HCT116 (cell line): ENCODE measurements around the gene DFFA. TPM values are rescaled to one million over a fixed set of nuclear protein-coding genes. Genes with fewer than 3 reads are reported as not detected.

Source experiments
- ATAC-seq: fragments of 200-7000 bp; cut with Tn5 transposase; 2 replicates; pipeline ENCODE4 v1.9.1; 2020; ENCODE audit warnings: mild to moderate bottlenecking, moderate library complexity
- BruUV-seq: library from RNA; stranded (reverse); fragments of 400-500 nt; replicated peaks from 2 replicates; lab custom pipeline; 2021; lab: Mats Ljungman, UMichigan
- CTCF ChIA-PET: fragments of 300-600 bp; sonication (Branson Sonifier 250); formaldehyde crosslinking; loops from one replicate; lab custom pipeline; 2021; ENCODE audit warnings: antibody characterized with exemption; lab: Charles Lee
- POLR2A ChIA-PET: fragments of 300-600, 350-600 bp; sonication (Branson Sonifier 250); formaldehyde crosslinking; loops from one replicate; lab custom pipeline; 2021; ENCODE audit warnings: antibody characterized with exemption; lab: Charles Lee
- RAD21 ChIA-PET, 2 experiments: fragments of 300-600 bp; sonication (Branson Sonifier 250); formaldehyde crosslinking; loops; one replicate each; lab custom pipeline; 2023; ENCODE audit warnings: low total read pairs in 2 of 2; ENCODE audit not compliant: uncharacterized antibody in 2 of 2, unreplicated experiment in 2 of 2, low non-redundant PET in 1 of 2; lab: Charles Lee
- DNase-seq: peaks from one replicate; pipeline ENCODE4 v3.0.0-alpha.2; 2010; ENCODE audit warnings: low read depth, low spot score
- H2AFZ ChIP-seq: fragments of 200-600 bp; shearing (Covaris generic), sonication (generic); 2 replicates; pipeline ENCODE4 v1.6.1; 2017; ENCODE audit warnings: low read depth, mixed run types, mixed read lengths, antibody characterized with exemption, low read length; ENCODE audit not compliant: poor library complexity, severe bottlenecking
- H3K27ac ChIP-seq: 2 replicates; pipeline ENCODE4 v1.5.1; 2012; ENCODE audit warnings: low read depth, low read length
- H3K27me3 ChIP-seq: fragments of 200-600 bp; sonication (generic); 2 replicates; pipeline ENCODE4 v1.6.1; 2016; ENCODE audit warnings: mixed run types, low read length, mixed read lengths; ENCODE audit not compliant: insufficient read depth
- H3K36me3 ChIP-seq, 2 experiments: fragments of 200-500 bp in 1 of 2; fragments of 200-600 bp in 1 of 2; sonication (Bioruptor generic) in 1 of 2; sonication (generic) in 1 of 2; 2 replicates each; pipeline versions ENCODE4 v1.5.1 to v1.6.1; 2014 to 2016; ENCODE audit warnings: low read length in 2 of 2, inconsistent platforms in 1 of 2, mixed read lengths in 1 of 2, mixed run types in 1 of 2; ENCODE audit not compliant: insufficient read depth in 2 of 2, control insufficient read depth in 1 of 2
- H3K4me1 ChIP-seq, 2 experiments: fragments of 200-600 bp in 1 of 2; sonication (generic) in 1 of 2; 2 replicates each; pipeline versions ENCODE4 v1.5.1 to v1.6.1; 2012 to 2017; ENCODE audit warnings: low read length in 2 of 2, inconsistent platforms in 1 of 2, mild to moderate bottlenecking in 1 of 2, mixed read lengths in 1 of 2, mixed run types in 1 of 2, moderate library complexity in 1 of 2; ENCODE audit not compliant: insufficient read depth in 2 of 2, control insufficient read depth in 1 of 2
- H3K4me2 ChIP-seq: fragments of 200-600 bp; sonication (generic); 2 replicates; pipeline ENCODE4 v1.6.1; 2017; ENCODE audit warnings: mixed run types, low read length, mixed read lengths
- H3K4me3 ChIP-seq, 2 experiments: fragments of 200-600 bp in 1 of 2; sonication (generic) in 1 of 2; replicated peaks in 1 of 2; 2 replicates each; pipeline ENCODE4 v1.5.1; 2011 to 2016; ENCODE audit warnings: low read length in 2 of 2, control low read depth in 1 of 2, low read depth in 1 of 2, mild to moderate bottlenecking in 1 of 2, mixed read lengths in 1 of 2, mixed run types in 1 of 2
- H3K79me2 ChIP-seq: fragments of 200-600 bp; sonication (generic); 2 replicates; pipeline ENCODE4 v1.6.1; 2017; ENCODE audit warnings: mild to moderate bottlenecking, mixed run types, low read length, moderate library complexity, mixed read lengths; ENCODE audit not compliant: insufficient read depth
- H3K9ac ChIP-seq: fragments of 200-600 bp; sonication (generic); 2 replicates; pipeline ENCODE4 v1.6.1; 2016; ENCODE audit warnings: low read length, mixed read lengths
- H3K9me2 ChIP-seq: fragments of 200-600 bp; sonication (generic), shearing (Covaris generic); 2 replicates; pipeline ENCODE4 v1.6.1; 2017; ENCODE audit warnings: mixed run types, mild to moderate bottlenecking, moderate library complexity; ENCODE audit not compliant: insufficient read depth
- H3K9me3 ChIP-seq, 2 experiments: fragments of 200-500 bp in 1 of 2; fragments of 200-600 bp in 1 of 2; sonication (Bioruptor generic) in 1 of 2; sonication (generic) in 1 of 2; 2 replicates each; pipeline ENCODE4 v1.6.1; 2014 to 2017; ENCODE audit warnings: low read length in 2 of 2, mixed read lengths in 2 of 2, inconsistent platforms in 1 of 2, low read depth in 1 of 2, mild to moderate bottlenecking in 1 of 2, mixed run types in 1 of 2, moderate library complexity in 1 of 2; ENCODE audit not compliant: control insufficient read depth in 1 of 2, insufficient read depth in 1 of 2
- H4K20me1 ChIP-seq: fragments of 200-600 bp; sonication (generic), shearing (Covaris generic); 2 replicates; pipeline ENCODE4 v1.6.1; 2017; ENCODE audit warnings: mixed run types, mild to moderate bottlenecking, moderate library complexity; ENCODE audit not compliant: insufficient read depth
- ATF3 ChIP-seq: IDR thresholded peaks from 2 replicates; pipeline ENCODE4 v1.6.1; 2012
- CBX3 ChIP-seq: IDR thresholded peaks from 2 replicates; pipeline ENCODE4 v1.6.1; 2012; ENCODE audit warnings: low read depth
- CEBPB ChIP-seq: IDR thresholded peaks from 2 replicates; pipeline ENCODE4 v1.6.1; 2012; ENCODE audit warnings: low read depth
- CTCF ChIP-seq, 3 experiments: fragments of 200-600 bp in 1 of 3; sonication (generic) in 1 of 3; IDR thresholded peaks in 2 of 3; conservative IDR thresholded peaks in 1 of 3; 2 replicates each; pipeline ENCODE4 v1.5.1; 2012 to 2017; ENCODE audit warnings: low read depth in 2 of 3, low read length in 2 of 3, antibody characterized with exemption in 1 of 3, borderline replicate concordance in 1 of 3, control low read depth in 1 of 3, mild to moderate bottlenecking in 1 of 3, mixed read lengths in 1 of 3, mixed run types in 1 of 3, moderate library complexity in 1 of 3; ENCODE audit not compliant: insufficient read depth in 1 of 3
- EGR1 ChIP-seq: IDR thresholded peaks from 2 replicates; pipeline ENCODE4 v1.6.1; 2012; ENCODE audit warnings: low read depth
- ELF1 ChIP-seq: IDR thresholded peaks from 2 replicates; pipeline ENCODE4 v1.6.1; 2012; ENCODE audit warnings: low read depth, borderline replicate concordance
- FOSL1 ChIP-seq: IDR thresholded peaks from 2 replicates; pipeline ENCODE4 v1.6.1; 2012; ENCODE audit warnings: low read depth
- JUND ChIP-seq: IDR thresholded peaks from 2 replicates; pipeline ENCODE4 v1.6.1; 2012
- MAX ChIP-seq: IDR thresholded peaks from 2 replicates; pipeline ENCODE4 v1.6.1; 2012
- POLR2A ChIP-seq: IDR thresholded peaks from 2 replicates; pipeline ENCODE4 v1.7.0; 2011; ENCODE audit warnings: borderline replicate concordance; ENCODE audit not compliant: insufficient read depth, insufficient read length; ENCODE audit errors: extremely low read depth
- RAD21 ChIP-seq: IDR thresholded peaks from 2 replicates; pipeline ENCODE4 v1.6.1; 2012; ENCODE audit warnings: low read depth, mild to moderate bottlenecking
- REST ChIP-seq: IDR thresholded peaks from 2 replicates; pipeline ENCODE4 v1.6.1; 2012; ENCODE audit warnings: low read depth
- SIN3A ChIP-seq: IDR thresholded peaks from 2 replicates; pipeline ENCODE4 v1.6.1; 2012; ENCODE audit warnings: low read depth
- SP1 ChIP-seq: IDR thresholded peaks from 2 replicates; pipeline ENCODE4 v1.6.1; 2012; ENCODE audit warnings: low read depth
- TCF7L2 ChIP-seq: IDR thresholded peaks from 2 replicates; pipeline ENCODE4 v1.7.0; 2011; ENCODE audit warnings: borderline replicate concordance, inconsistent platforms; ENCODE audit not compliant: insufficient read depth, insufficient read length; ENCODE audit errors: extremely low read depth
- ZFX ChIP-seq: fragments of 450-650 bp; IDR thresholded peaks from 2 replicates; pipeline ENCODE4 v1.6.1; 2017
- ZNF274 ChIP-seq: fragments of 200-500 bp; sonication (Bioruptor generic); IDR thresholded peaks from 2 replicates; pipeline ENCODE4 v1.6.1; 2014; ENCODE audit warnings: mild to moderate bottlenecking, low read depth, low read length, inconsistent platforms
- intact Hi-C: fragments of 100-400 bp; cut with micrococcal nuclease; formaldehyde crosslinking; loops from 2 replicates; pipeline ENCODE4 v1.10.0; 2022
- total RNA-seq: library from RNA; stranded (reverse); gene quantifications from one replicate; pipeline ENCODE4 v1.2.1, GENCODE V29; 2021; ENCODE audit not compliant: unreplicated experiment

Gene DFFA
- total RNA-seq, 1 experiment from 2014 or later: 67.7 TPM

- ChIA-PET CTCF (no interaction called here), POLR2A (no interaction called here), RAD21 (no interaction called here)
- Histone ChIP-seq H3K9me3 (no peaks in the 10 kb centered on the region), H3K36me3 (no peaks in the 10 kb centered on the region), H2AFZ (no peak overlapping the region), H3K9me2 (no peaks in the 10 kb centered on the region), H3K27ac (no peak overlapping the region), H3K79me2 (peaks cover 8% of the 10 kb centered on the region; the same call in 1 of the 2 replicates), H3K4me1 (peaks cover 2 to 19% of the 10 kb centered on the region in 2 experiments; a peak in 3 of 4 replicates), H4K20me1 (no peaks in the 10 kb centered on the region), H3K4me3 (no peak overlapping the region), H3K4me2 (no peak overlapping the region), H3K27me3 (no peaks in the 10 kb centered on the region), H3K9ac (no peak overlapping the region)
- no TSS peak for BruUV-seq
- intact Hi-C loops: no loop called here
- DNase-seq (no peak), ATAC-seq (no peak)
- TF ChIP-seq POLR2A: no peak
- TF ChIP-seq TCF7L2: no peak
- no peak for TF ChIP-seq ELF1
- TF ChIP-seq FOSL1: no peak
- TF ChIP-seq CTCF (IDR thresholded peaks at IDR 0.05 in 2 of 3, conservative IDR thresholded peaks at IDR 0.05 in 1 of 3; ENCODE audit: borderline replicate concordance in 1 of 3, insufficient read depth in 1 of 3, low read depth in 2 of 3, low read length in 2 of 3): no peak
- no peak for TF ChIP-seq RAD21
- no peak for TF ChIP-seq SIN3A
- TF ChIP-seq ZNF274: no peak
- TF ChIP-seq CBX3: no peak
- no peak for TF ChIP-seq CEBPB
- TF ChIP-seq EGR1: no peak
- no peak for TF ChIP-seq MAX
- no peak for TF ChIP-seq ATF3
- no peak for TF ChIP-seq REST
- TF ChIP-seq JUND: no peak
- TF ChIP-seq SP1: no peak
- no peak for TF ChIP-seq ZFX
Observed at GRCh38 chr1:10433790-10434189, 38.5 kb downstream of the DFFA start.
